H1 (cell line): ENCODE results near the gene TEX54. TPM values are rescaled to one million over a fixed set of nuclear protein-coding genes. Genes with fewer than 3 reads are reported as not detected.

Experiments used
- CHD2 ChIP-seq: IDR thresholded peaks from 2 replicates; pipeline ENCODE4 v1.6.1; 2012; ENCODE audit warnings: low read length, improper control_type of control experiment
- CHD7 ChIP-seq: fragments of 300-600 bp; sonication (generic); IDR thresholded peaks from 2 replicates; pipeline ENCODE4 v1.7.1; 2012; ENCODE audit warnings: low read length, moderate library complexity, mild to moderate bottlenecking, inconsistent platforms; ENCODE audit not compliant: insufficient replicate concordance
- E2F6 ChIP-seq: IDR thresholded peaks from 2 replicates; pipeline ENCODE4 v1.6.1; 2012; ENCODE audit warnings: inconsistent platforms
- HDAC2 ChIP-seq, 2 experiments: fragments of 300-600 bp in 1 of 2; sonication (generic) in 1 of 2; IDR thresholded peaks; 2 replicates each; pipeline ENCODE4 v1.6.1; 2011 to 2012; ENCODE audit warnings: low read depth in 2 of 2, low read length in 2 of 2, mild to moderate bottlenecking in 2 of 2, moderate library complexity in 2 of 2, borderline replicate concordance in 1 of 2, inconsistent platforms in 1 of 2
- SAP30 ChIP-seq: fragments of 300-600 bp; sonication (generic); IDR thresholded peaks from 2 replicates; pipeline ENCODE4 v1.7.1; 2012; ENCODE audit warnings: low read length, moderate library complexity, mild to moderate bottlenecking, inconsistent platforms; ENCODE audit not compliant: insufficient read depth, insufficient replicate concordance
- SRF ChIP-seq: IDR thresholded peaks from 2 replicates; pipeline ENCODE4 v1.6.1; 2011; ENCODE audit warnings: mild to moderate bottlenecking, low read depth, low read length, moderate library complexity
- TAF7 ChIP-seq: optimal IDR thresholded peaks from 2 replicates; pipeline ENCODE3; 2011; ENCODE audit warnings: low read depth, mild to moderate bottlenecking, inconsistent platforms, low read length, moderate library complexity, borderline replicate concordance
- polyA plus RNA-seq, 7 experiments: library from polyadenylated mRNA; depleted of rRNA in 3 of 7; stranded (reverse) in 5 of 7; unstranded in 2 of 7; fragments of >200 nt in 5 of 7; fragments of 200-250 nt in 2 of 7; gene quantifications; 1 replicate in 5 of 7; 2 replicates in 1 of 7; 4 replicates in 1 of 7; pipeline versions ENCODE4 v1.2.1 to v1.2.3, GENCODE V29; 2011 to 2013; ENCODE audit warnings: missing spikeins in 2 of 7, mixed read lengths in 2 of 7
- total RNA-seq: library from RNA; stranded (reverse); fragmentation: NEBNext Ultra II Directional; extraction: Animal tissue kit (Norgen Biotek cat#: 25700); gene quantifications from 2 replicates; pipeline ENCODE4 v1.2.1, GENCODE V29; 2021

The TEX54 gene
- total and polyA plus RNA-seq, 2 of the 8 experiments (the other 6 are each of a cell fraction or from before 2014, with no cell fraction given) = 1.2 TPM; not detected in 1

- no peak for TF ChIP-seq E2F6
- no peak for TF ChIP-seq TAF7
- no peak for TF ChIP-seq HDAC2 (IDR thresholded peaks at IDR 0.05; ENCODE audit: borderline replicate concordance in 1 of 2, low read depth in 2 of 2, low read length in 2 of 2)
- no peak for TF ChIP-seq CHD7
- no peak for TF ChIP-seq SAP30
- no peak for TF ChIP-seq CHD2
- no peak for TF ChIP-seq SRF
These were observed 26.6 kb downstream of the TEX54 start (continued) for GRCh38 chr11:62805961-62806441.
